PC-9 (cell line): ENCODE data around the gene DLGAP1.

ENCODE experiments used
- CTCF ChIP-seq: fragments of 200-600 bp; sonication (generic); conservative IDR thresholded peaks from 2 replicates; pipeline ENCODE4 v1.6.1; 2017; ENCODE audit warnings: mixed run types, antibody characterized with exemption, mild to moderate bottlenecking, moderate library complexity
- EZH2 ChIP-seq: fragments of 200-600 bp; sonication (generic); IDR thresholded peaks from 2 replicates; pipeline ENCODE4 v1.8.0; 2017; ENCODE audit warnings: antibody characterized with exemption, low read depth

GRCh38 chr18:3891245-3891644 is 563.9 kb downstream of the DLGAP1 start:
- no peak for TF ChIP-seq CTCF
- TF ChIP-seq EZH2: no peak
